ENCODE measurements around the gene CCL4.

Gene CCL4

DNA sequence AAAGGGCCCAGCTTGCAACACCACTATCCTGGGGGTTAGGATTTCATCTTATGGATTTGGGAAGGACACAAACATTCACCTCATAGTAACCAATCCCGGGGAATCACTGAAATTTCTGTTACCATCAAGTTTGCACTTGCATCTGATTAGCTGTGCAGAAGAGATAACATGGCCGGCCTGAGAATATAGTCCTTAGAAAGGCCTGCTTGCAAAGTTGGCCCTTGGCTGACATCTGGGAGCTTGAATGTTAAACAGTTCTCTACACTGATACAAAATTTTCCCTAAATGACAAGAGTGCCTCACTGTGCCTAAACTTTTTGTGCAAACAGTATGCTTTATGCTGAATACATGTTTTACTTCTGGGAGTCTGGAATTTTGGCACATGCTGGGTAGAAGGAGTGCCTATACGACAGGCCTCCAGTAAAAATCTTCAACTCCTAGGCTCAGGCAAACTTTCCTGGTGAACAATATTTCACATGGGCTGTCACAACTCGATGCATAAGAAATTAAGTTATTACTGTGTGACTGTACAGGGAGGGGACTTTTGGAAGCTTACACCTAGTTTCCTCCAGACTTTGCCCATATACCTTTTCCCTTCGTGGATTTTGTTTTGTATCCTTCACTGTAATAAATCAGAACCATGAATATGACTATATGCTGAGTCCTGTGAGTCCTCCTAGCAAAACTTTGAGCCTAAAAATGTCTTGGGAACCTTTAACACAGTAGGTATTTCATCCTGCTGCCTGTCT lies 41.5 kb downstream of the CCL4 start:
- no peak for DNase-seq

DNA sequence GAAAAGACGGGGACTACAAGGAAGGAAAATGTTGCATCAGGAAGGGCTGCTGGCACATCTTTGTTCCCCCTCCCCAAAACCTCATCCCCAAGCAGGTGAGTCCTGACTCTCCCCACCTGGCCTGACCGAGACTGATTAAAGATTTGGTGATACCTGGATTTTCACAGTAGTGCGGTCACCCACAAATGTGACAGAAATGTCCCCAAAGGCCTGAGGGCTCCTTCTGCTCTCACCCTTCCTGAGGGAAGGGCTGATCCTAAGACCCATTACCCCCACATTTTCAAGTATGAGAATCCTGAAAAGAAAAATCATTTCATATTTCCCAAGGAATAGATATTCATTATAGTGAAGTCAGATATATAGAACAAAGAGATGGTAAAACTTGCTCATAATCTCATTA lies 44.0 kb downstream of the CCL4 start:
- no peak for DNase-seq

DNA sequence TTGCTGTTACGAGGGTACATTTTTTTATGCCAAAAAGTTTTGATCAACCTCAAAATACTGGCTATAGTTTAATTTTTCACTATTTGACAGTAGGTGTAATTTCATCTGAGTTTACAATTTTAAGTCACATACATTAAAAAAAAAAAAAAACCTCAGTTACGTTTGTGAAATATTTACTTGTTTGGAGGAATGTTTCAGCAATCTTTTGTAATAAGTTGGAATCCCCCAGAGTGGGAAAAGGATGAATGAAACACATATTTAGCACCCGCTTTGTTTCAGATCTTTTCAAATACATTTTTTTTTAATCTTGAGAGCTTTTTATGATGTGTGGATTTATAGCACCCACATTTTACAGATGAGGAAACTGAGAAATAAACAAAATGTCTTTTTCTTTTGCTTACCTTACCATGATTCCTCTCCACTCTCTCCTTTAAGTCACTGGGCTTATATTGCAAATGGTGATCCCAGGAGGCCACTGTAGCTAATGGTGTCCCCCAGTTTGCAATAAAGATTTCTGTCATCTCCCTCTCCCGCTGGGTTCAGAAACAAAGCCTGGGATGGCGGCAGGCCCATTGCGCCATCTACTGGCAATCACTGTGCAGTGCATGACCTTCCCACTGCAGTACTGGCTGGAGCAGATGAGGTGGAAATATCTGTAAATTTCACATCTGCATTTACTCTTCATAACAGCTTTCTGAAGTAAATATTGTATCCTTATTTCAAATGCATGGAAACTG lies 45.1 kb downstream of the CCL4 start:
- peak; percentile 58 for DNase-seq

DNA sequence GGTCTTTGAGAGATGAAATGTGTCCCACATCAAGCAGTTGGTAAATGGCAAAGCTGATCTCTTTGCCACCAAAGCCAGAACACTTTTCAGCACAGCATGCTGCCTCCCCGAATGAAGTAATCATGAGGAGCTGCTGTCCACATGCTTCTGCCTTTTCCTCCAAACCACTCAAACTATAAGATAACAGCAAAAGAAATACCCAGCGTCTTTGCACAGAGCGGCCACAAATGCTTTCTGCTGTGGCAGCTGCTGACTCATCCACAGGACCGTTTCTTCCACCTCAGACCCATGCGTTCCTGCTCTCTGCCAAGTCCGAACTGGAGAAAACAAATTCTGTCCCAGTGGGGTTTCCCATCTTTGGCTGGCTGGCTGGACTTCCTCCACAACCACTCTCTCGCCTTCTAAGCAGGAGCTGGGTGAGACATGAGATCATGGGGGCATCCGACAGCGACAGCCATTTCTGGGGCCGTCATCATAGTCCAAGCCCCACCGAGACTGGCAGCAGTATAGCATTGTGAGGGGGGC lies 45.7 kb downstream of the CCL4 start:
- DNase-seq, result no peak

DNA sequence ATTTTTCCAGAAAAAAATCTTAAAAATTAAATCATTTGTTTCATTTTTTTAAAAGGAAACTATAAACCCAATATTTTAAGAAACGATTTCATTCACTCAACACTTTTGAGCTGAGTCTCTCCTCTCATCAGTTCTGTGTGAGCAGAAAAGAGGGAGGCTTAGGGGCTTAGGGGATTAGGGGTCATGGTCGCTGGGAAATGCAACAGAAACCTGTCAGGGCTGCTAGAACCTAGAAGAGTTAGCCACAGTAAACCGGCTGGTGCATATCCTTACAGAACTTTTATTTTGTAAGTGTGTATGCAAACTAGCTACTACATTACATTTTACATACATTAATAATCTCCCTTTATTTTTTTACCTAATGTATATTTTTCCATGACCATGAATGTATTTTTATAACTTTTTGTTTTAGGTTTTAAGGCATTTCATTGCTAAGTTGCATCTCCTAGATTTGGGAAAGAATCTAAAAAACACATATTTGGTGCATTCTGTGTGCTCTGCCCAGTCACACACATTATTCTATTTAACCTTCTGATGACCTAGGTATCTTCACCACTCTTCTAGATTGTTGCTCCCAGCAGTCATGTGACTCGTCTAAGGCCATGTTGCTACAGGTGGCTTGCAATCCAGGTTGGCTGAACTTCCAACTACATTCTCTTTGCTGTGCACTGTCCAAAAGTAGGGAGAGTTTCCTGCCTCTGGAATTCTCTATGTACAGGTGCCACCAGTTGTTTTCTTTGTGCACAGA lies 48.4 kb downstream of the CCL4 start:
- no peak for DNase-seq

DNA sequence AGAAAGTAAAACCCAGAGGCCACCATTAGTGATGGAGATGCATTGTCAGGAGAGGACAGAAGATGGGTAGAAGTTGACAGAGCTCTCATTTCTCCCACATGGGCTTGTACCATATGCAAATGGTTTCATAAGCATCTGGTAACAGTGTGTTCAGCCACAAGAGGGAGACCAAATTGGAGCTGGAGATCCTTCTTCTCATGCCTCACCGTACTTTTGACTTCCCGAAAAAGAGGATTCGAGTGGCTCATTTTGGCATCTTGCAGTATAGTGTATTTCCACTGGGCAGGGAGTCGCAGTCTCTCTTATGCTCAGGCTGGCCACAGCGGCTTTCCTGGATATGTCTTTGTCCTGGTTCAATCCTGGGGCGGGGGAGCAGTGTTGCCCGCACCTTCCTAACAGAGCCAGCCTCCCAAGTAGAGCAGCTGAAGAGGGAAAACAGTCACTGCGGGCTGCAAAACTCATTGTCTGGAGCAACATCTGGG lies 49.1 kb downstream of the CCL4 start:
- DNase-seq, result no peak

DNA sequence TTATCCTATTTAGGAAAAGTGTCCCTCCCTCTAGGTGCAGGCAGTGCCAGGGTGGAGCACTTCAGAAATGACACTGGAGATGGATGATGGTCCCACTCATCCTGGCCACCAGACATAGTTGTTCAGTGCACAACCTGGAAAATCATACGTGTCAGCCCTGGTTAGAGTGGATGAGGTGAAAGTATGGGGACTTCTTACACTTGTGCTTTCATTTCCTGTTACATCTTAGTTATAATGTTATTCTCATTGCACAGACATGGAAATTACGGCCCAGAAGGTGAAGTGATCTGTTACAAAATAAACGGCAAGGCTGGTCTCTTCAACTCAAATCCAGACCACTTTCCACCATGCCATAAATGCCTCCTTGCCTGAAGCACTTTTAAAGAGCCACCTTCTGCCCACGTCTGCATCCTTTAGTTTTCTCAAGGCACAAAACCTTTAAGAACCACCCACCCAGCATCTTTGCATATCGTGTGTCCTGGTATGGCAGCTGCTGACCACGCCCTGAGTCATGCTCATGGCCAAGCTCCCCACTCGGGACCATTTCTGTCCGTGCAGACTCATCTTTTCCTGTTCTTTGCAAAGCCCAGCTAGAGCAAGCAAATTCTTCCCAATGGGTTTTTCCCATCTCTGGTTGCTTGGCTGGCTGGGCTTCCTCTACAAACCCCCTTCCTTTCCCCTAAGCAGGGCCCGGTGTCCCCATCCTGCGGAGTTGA lies 50.4 kb downstream of the CCL4 start:
- DNase-seq, result no peak
